HG03432 (cell line): ENCODE data around the gene CELF2.

ENCODE experiments used
- ATAC-seq: cut with Tn5 transposase; IDR thresholded peaks from one replicate; pipeline ENCODE4 v1.9.1; 2021; ENCODE audit warnings: mild to moderate bottlenecking, moderate library complexity; ENCODE audit not compliant: unreplicated experiment

Gene CELF2

GRCh38 chr10:11152801-11153200 is 135.1 kb downstream of the CELF2 start:
- ATAC-seq = no peak

- no peak for ATAC-seq
These were observed 135.6 kb downstream of the CELF2 start for GRCh38 chr10:11153245-11153644.

GRCh38 chr10:11153766-11154165 is 136.1 kb downstream of the CELF2 start:
- ATAC-seq = no peak

- ATAC-seq = peak; percentile 59
These were observed 136.7 kb downstream of the CELF2 start for GRCh38 chr10:11154333-11154732.

- ATAC-seq = no peak
These were observed 137.3 kb downstream of the CELF2 start for GRCh38 chr10:11154849-11155498.

GRCh38 chr10:11156480-11156879 is 138.8 kb downstream of the CELF2 start:
- no peak for ATAC-seq

GRCh38 chr10:11157292-11158076 is 139.8 kb downstream of the CELF2 start:
- ATAC-seq = no peak

- ATAC-seq = no peak
These were observed 140.4 kb downstream of the CELF2 start for GRCh38 chr10:11158080-11158479.

- no peak for ATAC-seq
These were observed 142.0 kb downstream of the CELF2 start for GRCh38 chr10:11159543-11160215.

GRCh38 chr10:11161096-11161495 is 143.4 kb downstream of the CELF2 start:
- no peak for ATAC-seq

- ATAC-seq = no peak
These were observed 144.2 kb downstream of the CELF2 start for GRCh38 chr10:11161910-11162309.

GRCh38 chr10:11162828-11163599 is 145.3 kb downstream of the CELF2 start:
- peak; percentile 75 for ATAC-seq

GRCh38 chr10:11163780-11164550 is 146.3 kb downstream of the CELF2 start:
- ATAC-seq = no peak

GRCh38 chr10:11164551-11164802 is 146.8 kb downstream of the CELF2 start:
- no peak for ATAC-seq

GRCh38 chr10:11164803-11165590 is 147.3 kb downstream of the CELF2 start:
- ATAC-seq = peak; percentile 35

- ATAC-seq = peak; percentile 59
These were observed 148.2 kb downstream of the CELF2 start for GRCh38 chr10:11165591-11166543.

- no peak for ATAC-seq
These were observed 148.9 kb downstream of the CELF2 start for GRCh38 chr10:11166550-11166949.

- no peak for ATAC-seq
These were observed 149.7 kb downstream of the CELF2 start for GRCh38 chr10:11167233-11167966.
